ENCODE measurements around the gene LUC7L2. TPM values are rescaled to one million over a fixed set of nuclear protein-coding genes. Genes with fewer than 3 reads are reported as not detected.

Gene LUC7L2
- total RNA-seq, 1 experiment from 2014 or later, result 94.4 TPM

DNA sequence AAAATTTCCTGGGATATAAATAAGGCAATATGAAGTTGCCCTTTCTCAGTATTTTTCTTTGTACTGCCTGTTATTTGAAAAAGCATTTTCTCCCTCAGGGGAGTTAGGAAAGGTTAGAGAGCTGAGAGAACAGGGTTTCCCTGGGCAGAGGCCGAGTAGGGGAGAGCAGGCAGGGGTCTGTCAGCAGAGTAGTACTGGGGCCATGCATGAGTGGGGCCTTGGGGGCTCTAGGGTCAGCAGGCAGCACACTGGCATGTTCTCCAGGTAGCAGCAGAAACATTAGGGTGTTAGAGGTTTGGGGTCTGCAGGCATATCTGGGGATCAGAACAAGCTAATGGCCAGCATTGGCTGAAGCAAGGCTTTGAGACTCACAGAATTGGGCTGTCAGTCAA lies 67.3 kb downstream of the LUC7L2 start:
- TF ChIP-seq EMX1 (CRISPR knock-in tag; IDR thresholded peaks at IDR 0.05), result no peak
- no peak for TF ChIP-seq NFATC4 (CRISPR knock-in tag; IDR thresholded peaks at IDR 0.05)
- no peak for TF ChIP-seq HMGA2 (CRISPR knock-in tag; IDR thresholded peaks at IDR 0.05)
- TF ChIP-seq, protein P1, sequence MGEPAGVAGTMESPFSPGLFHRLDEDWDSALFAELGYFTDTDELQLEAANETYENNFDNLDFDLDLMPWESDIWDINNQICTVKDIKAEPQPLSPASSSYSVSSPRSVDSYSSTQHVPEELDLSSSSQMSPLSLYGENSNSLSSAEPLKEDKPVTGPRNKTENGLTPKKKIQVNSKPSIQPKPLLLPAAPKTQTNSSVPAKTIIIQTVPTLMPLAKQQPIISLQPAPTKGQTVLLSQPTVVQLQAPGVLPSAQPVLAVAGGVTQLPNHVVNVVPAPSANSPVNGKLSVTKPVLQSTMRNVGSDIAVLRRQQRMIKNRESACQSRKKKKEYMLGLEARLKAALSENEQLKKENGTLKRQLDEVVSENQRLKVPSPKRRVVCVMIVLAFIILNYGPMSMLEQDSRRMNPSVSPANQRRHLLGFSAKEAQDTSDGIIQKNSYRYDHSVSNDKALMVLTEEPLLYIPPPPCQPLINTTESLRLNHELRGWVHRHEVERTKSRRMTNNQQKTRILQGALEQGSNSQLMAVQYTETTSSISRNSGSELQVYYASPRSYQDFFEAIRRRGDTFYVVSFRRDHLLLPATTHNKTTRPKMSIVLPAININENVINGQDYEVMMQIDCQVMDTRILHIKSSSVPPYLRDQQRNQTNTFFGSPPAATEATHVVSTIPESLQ (CRISPR knock-in tag; IDR thresholded peaks at IDR 0.05), result no peak
- TF ChIP-seq, protein P2, sequence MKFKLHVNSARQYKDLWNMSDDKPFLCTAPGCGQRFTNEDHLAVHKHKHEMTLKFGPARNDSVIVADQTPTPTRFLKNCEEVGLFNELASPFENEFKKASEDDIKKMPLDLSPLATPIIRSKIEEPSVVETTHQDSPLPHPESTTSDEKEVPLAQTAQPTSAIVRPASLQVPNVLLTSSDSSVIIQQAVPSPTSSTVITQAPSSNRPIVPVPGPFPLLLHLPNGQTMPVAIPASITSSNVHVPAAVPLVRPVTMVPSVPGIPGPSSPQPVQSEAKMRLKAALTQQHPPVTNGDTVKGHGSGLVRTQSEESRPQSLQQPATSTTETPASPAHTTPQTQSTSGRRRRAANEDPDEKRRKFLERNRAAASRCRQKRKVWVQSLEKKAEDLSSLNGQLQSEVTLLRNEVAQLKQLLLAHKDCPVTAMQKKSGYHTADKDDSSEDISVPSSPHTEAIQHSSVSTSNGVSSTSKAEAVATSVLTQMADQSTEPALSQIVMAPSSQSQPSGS (CRISPR knock-in tag; IDR thresholded peaks at IDR 0.05; ENCODE audit: borderline replicate concordance, low read depth), result no peak
- TF ChIP-seq, protein P3, sequence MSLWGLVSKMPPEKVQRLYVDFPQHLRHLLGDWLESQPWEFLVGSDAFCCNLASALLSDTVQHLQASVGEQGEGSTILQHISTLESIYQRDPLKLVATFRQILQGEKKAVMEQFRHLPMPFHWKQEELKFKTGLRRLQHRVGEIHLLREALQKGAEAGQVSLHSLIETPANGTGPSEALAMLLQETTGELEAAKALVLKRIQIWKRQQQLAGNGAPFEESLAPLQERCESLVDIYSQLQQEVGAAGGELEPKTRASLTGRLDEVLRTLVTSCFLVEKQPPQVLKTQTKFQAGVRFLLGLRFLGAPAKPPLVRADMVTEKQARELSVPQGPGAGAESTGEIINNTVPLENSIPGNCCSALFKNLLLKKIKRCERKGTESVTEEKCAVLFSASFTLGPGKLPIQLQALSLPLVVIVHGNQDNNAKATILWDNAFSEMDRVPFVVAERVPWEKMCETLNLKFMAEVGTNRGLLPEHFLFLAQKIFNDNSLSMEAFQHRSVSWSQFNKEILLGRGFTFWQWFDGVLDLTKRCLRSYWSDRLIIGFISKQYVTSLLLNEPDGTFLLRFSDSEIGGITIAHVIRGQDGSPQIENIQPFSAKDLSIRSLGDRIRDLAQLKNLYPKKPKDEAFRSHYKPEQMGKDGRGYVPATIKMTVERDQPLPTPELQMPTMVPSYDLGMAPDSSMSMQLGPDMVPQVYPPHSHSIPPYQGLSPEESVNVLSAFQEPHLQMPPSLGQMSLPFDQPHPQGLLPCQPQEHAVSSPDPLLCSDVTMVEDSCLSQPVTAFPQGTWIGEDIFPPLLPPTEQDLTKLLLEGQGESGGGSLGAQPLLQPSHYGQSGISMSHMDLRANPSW (CRISPR knock-in tag; conservative IDR thresholded peaks at IDR 0.05; ENCODE audit: low read depth), result no peak
- TF ChIP-seq TCF7 (CRISPR knock-in tag; IDR thresholded peaks at IDR 0.05; ENCODE audit: low read depth), result no peak
- TF ChIP-seq, protein P4, sequence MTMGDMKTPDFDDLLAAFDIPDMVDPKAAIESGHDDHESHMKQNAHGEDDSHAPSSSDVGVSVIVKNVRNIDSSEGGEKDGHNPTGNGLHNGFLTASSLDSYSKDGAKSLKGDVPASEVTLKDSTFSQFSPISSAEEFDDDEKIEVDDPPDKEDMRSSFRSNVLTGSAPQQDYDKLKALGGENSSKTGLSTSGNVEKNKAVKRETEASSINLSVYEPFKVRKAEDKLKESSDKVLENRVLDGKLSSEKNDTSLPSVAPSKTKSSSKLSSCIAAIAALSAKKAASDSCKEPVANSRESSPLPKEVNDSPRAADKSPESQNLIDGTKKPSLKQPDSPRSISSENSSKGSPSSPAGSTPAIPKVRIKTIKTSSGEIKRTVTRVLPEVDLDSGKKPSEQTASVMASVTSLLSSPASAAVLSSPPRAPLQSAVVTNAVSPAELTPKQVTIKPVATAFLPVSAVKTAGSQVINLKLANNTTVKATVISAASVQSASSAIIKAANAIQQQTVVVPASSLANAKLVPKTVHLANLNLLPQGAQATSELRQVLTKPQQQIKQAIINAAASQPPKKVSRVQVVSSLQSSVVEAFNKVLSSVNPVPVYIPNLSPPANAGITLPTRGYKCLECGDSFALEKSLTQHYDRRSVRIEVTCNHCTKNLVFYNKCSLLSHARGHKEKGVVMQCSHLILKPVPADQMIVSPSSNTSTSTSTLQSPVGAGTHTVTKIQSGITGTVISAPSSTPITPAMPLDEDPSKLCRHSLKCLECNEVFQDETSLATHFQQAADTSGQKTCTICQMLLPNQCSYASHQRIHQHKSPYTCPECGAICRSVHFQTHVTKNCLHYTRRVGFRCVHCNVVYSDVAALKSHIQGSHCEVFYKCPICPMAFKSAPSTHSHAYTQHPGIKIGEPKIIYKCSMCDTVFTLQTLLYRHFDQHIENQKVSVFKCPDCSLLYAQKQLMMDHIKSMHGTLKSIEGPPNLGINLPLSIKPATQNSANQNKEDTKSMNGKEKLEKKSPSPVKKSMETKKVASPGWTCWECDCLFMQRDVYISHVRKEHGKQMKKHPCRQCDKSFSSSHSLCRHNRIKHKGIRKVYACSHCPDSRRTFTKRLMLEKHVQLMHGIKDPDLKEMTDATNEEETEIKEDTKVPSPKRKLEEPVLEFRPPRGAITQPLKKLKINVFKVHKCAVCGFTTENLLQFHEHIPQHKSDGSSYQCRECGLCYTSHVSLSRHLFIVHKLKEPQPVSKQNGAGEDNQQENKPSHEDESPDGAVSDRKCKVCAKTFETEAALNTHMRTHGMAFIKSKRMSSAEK (CRISPR knock-in tag; IDR thresholded peaks at IDR 0.05; ENCODE audit: borderline replicate concordance), result no peak
- TF ChIP-seq SMAD4 (CRISPR knock-in tag; IDR thresholded peaks at IDR 0.05), result no peak
- no peak for TF ChIP-seq GABPB1 (CRISPR knock-in tag; IDR thresholded peaks at IDR 0.05)
- TF ChIP-seq ATF1 (CRISPR knock-in tag; IDR thresholded peaks at IDR 0.05), result no peak
- TF ChIP-seq TEAD1 (CRISPR knock-in tag; IDR thresholded peaks at IDR 0.05), result no peak
- TF ChIP-seq JAZF1 (CRISPR knock-in tag; IDR thresholded peaks at IDR 0.05), result no peak
- TF ChIP-seq, protein P5, sequence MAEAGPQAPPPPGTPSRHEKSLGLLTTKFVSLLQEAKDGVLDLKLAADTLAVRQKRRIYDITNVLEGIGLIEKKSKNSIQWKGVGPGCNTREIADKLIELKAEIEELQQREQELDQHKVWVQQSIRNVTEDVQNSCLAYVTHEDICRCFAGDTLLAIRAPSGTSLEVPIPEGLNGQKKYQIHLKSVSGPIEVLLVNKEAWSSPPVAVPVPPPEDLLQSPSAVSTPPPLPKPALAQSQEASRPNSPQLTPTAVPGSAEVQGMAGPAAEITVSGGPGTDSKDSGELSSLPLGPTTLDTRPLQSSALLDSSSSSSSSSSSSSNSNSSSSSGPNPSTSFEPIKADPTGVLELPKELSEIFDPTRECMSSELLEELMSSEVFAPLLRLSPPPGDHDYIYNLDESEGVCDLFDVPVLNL (CRISPR knock-in tag; IDR thresholded peaks at IDR 0.05; ENCODE audit: borderline replicate concordance, low read depth), result no peak
- no peak for TF ChIP-seq IRF2 (CRISPR knock-in tag; IDR thresholded peaks at IDR 0.05; ENCODE audit: borderline replicate concordance, low read depth)
- no peak for TF ChIP-seq TEAD4 (CRISPR knock-in tag; IDR thresholded peaks at IDR 0.05)
- TF ChIP-seq, protein P6, sequence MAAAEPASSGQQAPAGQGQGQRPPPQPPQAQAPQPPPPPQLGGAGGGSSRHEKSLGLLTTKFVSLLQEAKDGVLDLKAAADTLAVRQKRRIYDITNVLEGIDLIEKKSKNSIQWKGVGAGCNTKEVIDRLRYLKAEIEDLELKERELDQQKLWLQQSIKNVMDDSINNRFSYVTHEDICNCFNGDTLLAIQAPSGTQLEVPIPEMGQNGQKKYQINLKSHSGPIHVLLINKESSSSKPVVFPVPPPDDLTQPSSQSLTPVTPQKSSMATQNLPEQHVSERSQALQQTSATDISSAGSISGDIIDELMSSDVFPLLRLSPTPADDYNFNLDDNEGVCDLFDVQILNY (CRISPR knock-in tag; IDR thresholded peaks at IDR 0.05), result no peak
- TF ChIP-seq MXD4 (CRISPR knock-in tag; IDR thresholded peaks at IDR 0.05; ENCODE audit: borderline replicate concordance), result no peak
- TF ChIP-seq NFE2L1 (CRISPR knock-in tag; IDR thresholded peaks at IDR 0.05), result no peak
- Mint-ChIP-seq H3K27me3 (ENCODE audit: low read depth) (no peaks in the 10 kb centered on the region), H3K4me1 (peaks cover 8% of the 10 kb centered on the region), H3K27ac (no peak overlapping the region), H3K4me3 (no peak overlapping the region), H3K36me3 (peaks cover 6% of the 10 kb centered on the region), H3K9me3 (no peaks in the 10 kb centered on the region)
- DNase-seq (ENCODE audit: low spot score), result no peak
- ChIA-PET POLR2A (no interaction called here), CTCF (interaction anchor here (0.9 to 7.1 kb wide), 2 partner anchors 7 to 32 kb away, joined by 3 to 43 read pairs; no protein-coding TSS in a partner anchor)
- ATAC-seq, result peak; percentile 16; the same call in 1 of the 2 replicates
